Measurements from ENCODE around the gene ADAMTS6.
"Not testable (repeated sequence)": the region's sequence is repeated elsewhere in the genome, so short reads cannot be mapped to it uniquely, and the experiment has no call there.

Gene ADAMTS6

GRCh38 chr5:65359981-65360380 lies 121.7 kb downstream of the ADAMTS6 start:
- no peak for DNase-seq

GRCh38 chr5:65359569-65359968 lies 122.2 kb downstream of the ADAMTS6 start:
- no peak for DNase-seq

- no peak for DNase-seq
Observed at GRCh38 chr5:65356274-65356673, 125.4 kb downstream of the ADAMTS6 start.

- DNase-seq: no peak
Observed at GRCh38 chr5:65355301-65355700, 126.4 kb downstream of the ADAMTS6 start.

- DNase-seq: no peak
Observed at GRCh38 chr5:65341835-65342234, 139.9 kb downstream of the ADAMTS6 start.

GRCh38 chr5:65338606-65339151 lies 143.0 kb downstream of the ADAMTS6 start:
- peak; percentile 11 for DNase-seq

GRCh38 chr5:65334077-65334476 lies 147.6 kb downstream of the ADAMTS6 start:
- DNase-seq: no peak

GRCh38 chr5:65332591-65332990 lies 149.1 kb downstream of the ADAMTS6 start:
- no peak for DNase-seq

GRCh38 chr5:65329266-65329665 lies 152.5 kb downstream of the ADAMTS6 start:
- DNase-seq: no peak

GRCh38 chr5:65327582-65327981 lies 154.1 kb downstream of the ADAMTS6 start:
- no peak for DNase-seq

GRCh38 chr5:65326922-65327321 lies 154.8 kb downstream of the ADAMTS6 start:
- no peak for DNase-seq

GRCh38 chr5:65324226-65324625 lies 157.5 kb downstream of the ADAMTS6 start:
- DNase-seq: no peak

- not testable (repeated sequence) for DNase-seq
Observed at GRCh38 chr5:65320704-65321103, 161.0 kb downstream of the ADAMTS6 start.

GRCh38 chr5:65320250-65320649 lies 161.5 kb downstream of the ADAMTS6 start:
- no peak for DNase-seq

GRCh38 chr5:65307931-65308330 lies 173.8 kb downstream of the ADAMTS6 start:
- DNase-seq: no peak

- DNase-seq: no peak
Observed at GRCh38 chr5:65307088-65307487, 174.6 kb downstream of the ADAMTS6 start.

GRCh38 chr5:65305913-65306312 lies 175.8 kb downstream of the ADAMTS6 start:
- DNase-seq: no peak

- DNase-seq: no peak
Observed at GRCh38 chr5:65299861-65300260, 181.9 kb downstream of the ADAMTS6 start.

GRCh38 chr5:65296067-65296466 lies 185.7 kb downstream of the ADAMTS6 start:
- no peak for DNase-seq

GRCh38 chr5:65292196-65292595 lies 189.5 kb downstream of the ADAMTS6 start:
- no peak for DNase-seq

GRCh38 chr5:65290677-65291076 lies 191.0 kb downstream of the ADAMTS6 start:
- DNase-seq: no peak

GRCh38 chr5:65288657-65289056 lies 193.1 kb downstream of the ADAMTS6 start:
- no peak for DNase-seq

GRCh38 chr5:65279603-65280002 lies 202.1 kb downstream of the ADAMTS6 start:
- DNase-seq: no peak

GRCh38 chr5:65276178-65276890 lies 205.4 kb downstream of the ADAMTS6 start:
- DNase-seq: no peak

GRCh38 chr5:65271906-65272305 lies 209.8 kb downstream of the ADAMTS6 start:
- DNase-seq: no peak
